HCT116 (cell line): ENCODE measurements around the gene ARHGAP40. TPM values are rescaled to one million over a fixed set of nuclear protein-coding genes. Genes with fewer than 3 reads are reported as not detected.

Experiments used
- ATAC-seq: fragments of 200-7000 bp; cut with Tn5 transposase; 2 replicates; pipeline ENCODE4 v1.9.1; 2020; ENCODE audit warnings: mild to moderate bottlenecking, moderate library complexity
- BruUV-seq: library from RNA; stranded (reverse); fragments of 400-500 nt; replicated peaks from 2 replicates; lab custom pipeline; 2021; lab: Mats Ljungman, UMichigan
- CTCF ChIA-PET: fragments of 300-600 bp; sonication (Branson Sonifier 250); formaldehyde crosslinking; loops from one replicate; lab custom pipeline; 2021; ENCODE audit warnings: antibody characterized with exemption; lab: Charles Lee
- POLR2A ChIA-PET: fragments of 300-600, 350-600 bp; sonication (Branson Sonifier 250); formaldehyde crosslinking; loops from one replicate; lab custom pipeline; 2021; ENCODE audit warnings: antibody characterized with exemption; lab: Charles Lee
- RAD21 ChIA-PET, 2 experiments: fragments of 300-600 bp; sonication (Branson Sonifier 250); formaldehyde crosslinking; loops; one replicate each; lab custom pipeline; 2023; ENCODE audit warnings: low total read pairs in 2 of 2; ENCODE audit not compliant: uncharacterized antibody in 2 of 2, unreplicated experiment in 2 of 2, low non-redundant PET in 1 of 2; lab: Charles Lee
- DNase-seq: peaks from one replicate; pipeline ENCODE4 v3.0.0-alpha.2; 2010; ENCODE audit warnings: low read depth, low spot score
- H2AFZ ChIP-seq: fragments of 200-600 bp; shearing (Covaris generic), sonication (generic); 2 replicates; pipeline ENCODE4 v1.6.1; 2017; ENCODE audit warnings: low read depth, mixed run types, mixed read lengths, antibody characterized with exemption, low read length; ENCODE audit not compliant: poor library complexity, severe bottlenecking
- H3K27ac ChIP-seq: 2 replicates; pipeline ENCODE4 v1.5.1; 2012; ENCODE audit warnings: low read depth, low read length
- H3K27me3 ChIP-seq: fragments of 200-600 bp; sonication (generic); 2 replicates; pipeline ENCODE4 v1.6.1; 2016; ENCODE audit warnings: mixed run types, low read length, mixed read lengths; ENCODE audit not compliant: insufficient read depth
- H3K36me3 ChIP-seq, 2 experiments: fragments of 200-500 bp in 1 of 2; fragments of 200-600 bp in 1 of 2; sonication (Bioruptor generic) in 1 of 2; sonication (generic) in 1 of 2; 2 replicates each; pipeline versions ENCODE4 v1.5.1 to v1.6.1; 2014 to 2016; ENCODE audit warnings: low read length in 2 of 2, inconsistent platforms in 1 of 2, mixed read lengths in 1 of 2, mixed run types in 1 of 2; ENCODE audit not compliant: insufficient read depth in 2 of 2, control insufficient read depth in 1 of 2
- H3K4me1 ChIP-seq, 2 experiments: fragments of 200-600 bp in 1 of 2; sonication (generic) in 1 of 2; 2 replicates each; pipeline versions ENCODE4 v1.5.1 to v1.6.1; 2012 to 2017; ENCODE audit warnings: low read length in 2 of 2, inconsistent platforms in 1 of 2, mild to moderate bottlenecking in 1 of 2, mixed read lengths in 1 of 2, mixed run types in 1 of 2, moderate library complexity in 1 of 2; ENCODE audit not compliant: insufficient read depth in 2 of 2, control insufficient read depth in 1 of 2
- H3K4me2 ChIP-seq: fragments of 200-600 bp; sonication (generic); 2 replicates; pipeline ENCODE4 v1.6.1; 2017; ENCODE audit warnings: mixed run types, low read length, mixed read lengths
- H3K4me3 ChIP-seq, 2 experiments: fragments of 200-600 bp in 1 of 2; sonication (generic) in 1 of 2; replicated peaks in 1 of 2; 2 replicates each; pipeline ENCODE4 v1.5.1; 2011 to 2016; ENCODE audit warnings: low read length in 2 of 2, control low read depth in 1 of 2, low read depth in 1 of 2, mild to moderate bottlenecking in 1 of 2, mixed read lengths in 1 of 2, mixed run types in 1 of 2
- H3K79me2 ChIP-seq: fragments of 200-600 bp; sonication (generic); 2 replicates; pipeline ENCODE4 v1.6.1; 2017; ENCODE audit warnings: mild to moderate bottlenecking, mixed run types, low read length, moderate library complexity, mixed read lengths; ENCODE audit not compliant: insufficient read depth
- H3K9ac ChIP-seq: fragments of 200-600 bp; sonication (generic); 2 replicates; pipeline ENCODE4 v1.6.1; 2016; ENCODE audit warnings: low read length, mixed read lengths
- H3K9me2 ChIP-seq: fragments of 200-600 bp; sonication (generic), shearing (Covaris generic); 2 replicates; pipeline ENCODE4 v1.6.1; 2017; ENCODE audit warnings: mixed run types, mild to moderate bottlenecking, moderate library complexity; ENCODE audit not compliant: insufficient read depth
- H3K9me3 ChIP-seq, 2 experiments: fragments of 200-500 bp in 1 of 2; fragments of 200-600 bp in 1 of 2; sonication (Bioruptor generic) in 1 of 2; sonication (generic) in 1 of 2; 2 replicates each; pipeline ENCODE4 v1.6.1; 2014 to 2017; ENCODE audit warnings: low read length in 2 of 2, mixed read lengths in 2 of 2, inconsistent platforms in 1 of 2, low read depth in 1 of 2, mild to moderate bottlenecking in 1 of 2, mixed run types in 1 of 2, moderate library complexity in 1 of 2; ENCODE audit not compliant: control insufficient read depth in 1 of 2, insufficient read depth in 1 of 2
- H4K20me1 ChIP-seq: fragments of 200-600 bp; sonication (generic), shearing (Covaris generic); 2 replicates; pipeline ENCODE4 v1.6.1; 2017; ENCODE audit warnings: mixed run types, mild to moderate bottlenecking, moderate library complexity; ENCODE audit not compliant: insufficient read depth
- CBX3 ChIP-seq: IDR thresholded peaks from 2 replicates; pipeline ENCODE4 v1.6.1; 2012; ENCODE audit warnings: low read depth
- CTCF ChIP-seq, 3 experiments: fragments of 200-600 bp in 1 of 3; sonication (generic) in 1 of 3; IDR thresholded peaks in 2 of 3; conservative IDR thresholded peaks in 1 of 3; 2 replicates each; pipeline ENCODE4 v1.5.1; 2012 to 2017; ENCODE audit warnings: low read depth in 2 of 3, low read length in 2 of 3, antibody characterized with exemption in 1 of 3, borderline replicate concordance in 1 of 3, control low read depth in 1 of 3, mild to moderate bottlenecking in 1 of 3, mixed read lengths in 1 of 3, mixed run types in 1 of 3, moderate library complexity in 1 of 3; ENCODE audit not compliant: insufficient read depth in 1 of 3
- EGR1 ChIP-seq: IDR thresholded peaks from 2 replicates; pipeline ENCODE4 v1.6.1; 2012; ENCODE audit warnings: low read depth
- ELF1 ChIP-seq: IDR thresholded peaks from 2 replicates; pipeline ENCODE4 v1.6.1; 2012; ENCODE audit warnings: low read depth, borderline replicate concordance
- EZH2 ChIP-seq: fragments of 200-600 bp; sonication (generic); IDR thresholded peaks from 2 replicates; pipeline ENCODE4 v1.6.1; 2017; ENCODE audit warnings: antibody characterized with exemption, mixed run types
- EZH2phosphoT487 ChIP-seq: fragments of 200-600 bp; IDR thresholded peaks from 2 replicates; pipeline ENCODE4 v1.6.1; 2018; ENCODE audit warnings: antibody characterized with exemption, borderline replicate concordance
- FOSL1 ChIP-seq: IDR thresholded peaks from 2 replicates; pipeline ENCODE4 v1.6.1; 2012; ENCODE audit warnings: low read depth
- JUND ChIP-seq: IDR thresholded peaks from 2 replicates; pipeline ENCODE4 v1.6.1; 2012
- POLR2AphosphoS5 ChIP-seq: IDR thresholded peaks from 2 replicates; pipeline ENCODE4 v1.6.1; 2011; ENCODE audit warnings: mild to moderate bottlenecking, low read depth, low read length, moderate library complexity
- REST ChIP-seq: IDR thresholded peaks from 2 replicates; pipeline ENCODE4 v1.6.1; 2012; ENCODE audit warnings: low read depth
- SIN3A ChIP-seq: IDR thresholded peaks from 2 replicates; pipeline ENCODE4 v1.6.1; 2012; ENCODE audit warnings: low read depth
- SP1 ChIP-seq: IDR thresholded peaks from 2 replicates; pipeline ENCODE4 v1.6.1; 2012; ENCODE audit warnings: low read depth
- SRF ChIP-seq: IDR thresholded peaks from 2 replicates; pipeline ENCODE4 v1.6.1; 2012; ENCODE audit warnings: low read depth
- TCF7L2 ChIP-seq: IDR thresholded peaks from 2 replicates; pipeline ENCODE4 v1.7.0; 2011; ENCODE audit warnings: borderline replicate concordance, inconsistent platforms; ENCODE audit not compliant: insufficient read depth, insufficient read length; ENCODE audit errors: extremely low read depth
- ZNF274 ChIP-seq: fragments of 200-500 bp; sonication (Bioruptor generic); IDR thresholded peaks from 2 replicates; pipeline ENCODE4 v1.6.1; 2014; ENCODE audit warnings: mild to moderate bottlenecking, low read depth, low read length, inconsistent platforms
- intact Hi-C: fragments of 100-400 bp; cut with micrococcal nuclease; formaldehyde crosslinking; loops from 2 replicates; pipeline ENCODE4 v1.10.0; 2022
- total RNA-seq: library from RNA; stranded (reverse); gene quantifications from one replicate; pipeline ENCODE4 v1.2.1, GENCODE V29; 2021; ENCODE audit not compliant: unreplicated experiment

ARHGAP40 gene
- total RNA-seq, 1 experiment from 2014 or later: 3.4 TPM

GRCh38 chr20:38644588-38645260, 43.1 kb downstream of the ARHGAP40 start:
- Histone ChIP-seq H3K27me3 (no peaks in the 10 kb centered on the region), H3K9me3 (no peaks in the 10 kb centered on the region), H3K4me2 (no peak overlapping the region), H3K4me1 (peaks cover 2 to 5% of the 10 kb centered on the region in 2 experiments; a peak in 2 of 4 replicates), H4K20me1 (no peaks in the 10 kb centered on the region), H3K27ac (no peak overlapping the region), H3K36me3 (no peaks in the 10 kb centered on the region), H2AFZ (no peak overlapping the region), H3K9ac (no peak overlapping the region), H3K4me3 (no peak overlapping the region), H3K9me2 (no peaks in the 10 kb centered on the region), H3K79me2 (no peaks in the 10 kb centered on the region)
- ChIA-PET RAD21 (no interaction called here), CTCF (no interaction called here), POLR2A (no interaction called here)
- TF ChIP-seq EGR1 (no peak), CTCF (IDR thresholded peaks at IDR 0.05 in 2 of 3, conservative IDR thresholded peaks at IDR 0.05 in 1 of 3; ENCODE audit: borderline replicate concordance in 1 of 3, insufficient read depth in 1 of 3, low read depth in 2 of 3, low read length in 2 of 3) (no peak), JUND (no peak), ELF1 (no peak), REST (no peak), SIN3A (no peak), SRF (no peak), EZH2phosphoT487 (no peak), ZNF274 (no peak), POLR2AphosphoS5 (no peak), TCF7L2 (no peak), CBX3 (no peak), SP1 (no peak), EZH2 (no peak), FOSL1 (no peak)
- no TSS peak for BruUV-seq
- DNase-seq (no peak), ATAC-seq (no peak)
- intact Hi-C loops: loop anchor here (5.0 kb wide), 1 partner anchor 88 kb away; no protein-coding TSS in a partner anchor
